ENCODE data around the gene KDM3B.

The KDM3B gene, protein sequence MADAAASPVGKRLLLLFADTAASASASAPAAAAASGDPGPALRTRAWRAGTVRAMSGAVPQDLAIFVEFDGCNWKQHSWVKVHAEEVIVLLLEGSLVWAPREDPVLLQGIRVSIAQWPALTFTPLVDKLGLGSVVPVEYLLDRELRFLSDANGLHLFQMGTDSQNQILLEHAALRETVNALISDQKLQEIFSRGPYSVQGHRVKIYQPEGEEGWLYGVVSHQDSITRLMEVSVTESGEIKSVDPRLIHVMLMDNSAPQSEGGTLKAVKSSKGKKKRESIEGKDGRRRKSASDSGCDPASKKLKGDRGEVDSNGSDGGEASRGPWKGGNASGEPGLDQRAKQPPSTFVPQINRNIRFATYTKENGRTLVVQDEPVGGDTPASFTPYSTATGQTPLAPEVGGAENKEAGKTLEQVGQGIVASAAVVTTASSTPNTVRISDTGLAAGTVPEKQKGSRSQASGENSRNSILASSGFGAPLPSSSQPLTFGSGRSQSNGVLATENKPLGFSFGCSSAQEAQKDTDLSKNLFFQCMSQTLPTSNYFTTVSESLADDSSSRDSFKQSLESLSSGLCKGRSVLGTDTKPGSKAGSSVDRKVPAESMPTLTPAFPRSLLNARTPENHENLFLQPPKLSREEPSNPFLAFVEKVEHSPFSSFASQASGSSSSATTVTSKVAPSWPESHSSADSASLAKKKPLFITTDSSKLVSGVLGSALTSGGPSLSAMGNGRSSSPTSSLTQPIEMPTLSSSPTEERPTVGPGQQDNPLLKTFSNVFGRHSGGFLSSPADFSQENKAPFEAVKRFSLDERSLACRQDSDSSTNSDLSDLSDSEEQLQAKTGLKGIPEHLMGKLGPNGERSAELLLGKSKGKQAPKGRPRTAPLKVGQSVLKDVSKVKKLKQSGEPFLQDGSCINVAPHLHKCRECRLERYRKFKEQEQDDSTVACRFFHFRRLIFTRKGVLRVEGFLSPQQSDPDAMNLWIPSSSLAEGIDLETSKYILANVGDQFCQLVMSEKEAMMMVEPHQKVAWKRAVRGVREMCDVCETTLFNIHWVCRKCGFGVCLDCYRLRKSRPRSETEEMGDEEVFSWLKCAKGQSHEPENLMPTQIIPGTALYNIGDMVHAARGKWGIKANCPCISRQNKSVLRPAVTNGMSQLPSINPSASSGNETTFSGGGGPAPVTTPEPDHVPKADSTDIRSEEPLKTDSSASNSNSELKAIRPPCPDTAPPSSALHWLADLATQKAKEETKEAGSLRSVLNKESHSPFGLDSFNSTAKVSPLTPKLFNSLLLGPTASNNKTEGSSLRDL (N-terminal part only)

DNA sequence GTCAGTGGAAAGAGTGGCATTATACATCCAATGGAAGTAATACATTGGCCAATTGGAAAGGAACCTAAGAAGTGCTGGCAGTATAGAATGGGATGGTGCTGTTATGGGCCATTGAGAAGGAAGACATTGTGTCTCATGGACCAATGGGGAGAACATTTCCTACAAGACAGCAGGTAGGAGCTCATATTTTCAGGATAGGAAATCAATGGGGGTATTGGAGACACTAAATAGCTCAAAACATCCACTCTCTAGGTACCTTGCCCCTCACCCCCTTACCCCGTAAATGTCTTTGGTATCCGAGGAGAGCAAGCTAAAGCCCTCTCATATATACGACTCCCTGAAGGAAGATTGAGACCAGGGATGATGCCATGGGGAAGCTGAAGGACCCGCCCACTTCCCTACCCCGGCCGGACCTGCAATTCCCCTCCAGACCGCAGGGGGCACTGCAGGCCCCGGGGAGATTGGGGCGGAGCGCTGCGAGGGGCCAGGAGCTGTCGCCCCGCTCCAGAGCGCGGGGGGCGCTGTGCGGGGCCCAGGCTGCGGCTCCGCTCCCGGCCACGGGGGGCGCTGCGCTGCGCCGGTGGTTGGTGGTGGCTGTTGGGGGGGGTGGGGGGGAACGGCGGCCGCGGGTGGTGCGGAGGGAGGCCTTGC, at the start of gene KDM3B:
KDM3B (plus strand) TSS at position 615 of the 651 bp plus-strand sequence. CDS start 111 bp downstream, outside the sequence.
- TF ChIP-seq GATA2 (IDR thresholded peaks at IDR 0.05; ENCODE audit: low read depth, low read length), result no peak
- no peak for TF ChIP-seq GATA3 (IDR thresholded peaks at IDR 0.05; ENCODE audit: low read depth, low read length)

DNA sequence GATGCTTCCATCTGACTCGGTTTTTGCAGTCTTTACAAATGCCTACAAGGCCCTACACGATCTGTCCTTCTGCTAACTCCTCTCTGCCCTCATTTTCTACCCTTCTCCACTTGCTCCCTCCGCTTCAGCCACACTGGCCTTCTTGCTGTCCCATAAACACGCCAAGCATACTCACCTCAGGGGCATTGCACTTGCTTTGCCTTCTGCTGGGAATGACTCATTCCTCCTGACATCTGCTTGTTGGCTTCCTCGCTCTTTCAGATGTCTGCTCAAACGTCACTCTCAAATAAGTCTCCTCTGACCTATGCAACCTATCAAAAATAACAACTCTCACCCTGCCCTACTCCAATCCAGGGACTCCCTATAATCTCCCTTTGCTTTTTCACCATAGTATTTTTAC, 49.1 kb upstream of the KDM3B start:
- TF ChIP-seq GATA2 (IDR thresholded peaks at IDR 0.05; ENCODE audit: low read depth, low read length) (no peak), GATA3 (IDR thresholded peaks at IDR 0.05; ENCODE audit: low read depth, low read length) (no peak)

DNA sequence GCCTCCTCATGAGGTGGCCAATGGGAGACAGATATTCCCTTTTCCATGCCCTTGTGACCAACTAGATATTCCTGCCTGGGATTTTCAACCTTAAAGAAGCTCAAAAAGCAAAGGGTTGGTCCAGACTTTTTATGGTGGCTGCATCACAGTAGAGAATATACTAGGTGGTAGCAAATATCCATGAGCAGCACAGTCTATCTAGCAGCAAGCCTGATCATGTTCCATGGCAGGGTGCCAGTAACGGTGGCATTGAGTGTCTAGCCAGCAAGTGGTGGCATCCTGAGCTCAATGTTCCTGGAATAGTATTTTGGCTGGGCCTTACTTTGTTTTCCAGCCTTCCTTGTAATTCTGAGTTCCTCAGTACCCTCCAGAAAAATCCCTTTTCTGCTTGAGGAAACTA, 46.7 kb upstream of the KDM3B start:
- no peak for TF ChIP-seq GATA2 (IDR thresholded peaks at IDR 0.05; ENCODE audit: low read depth, low read length)
- no peak for TF ChIP-seq GATA3 (IDR thresholded peaks at IDR 0.05; ENCODE audit: low read depth, low read length)

DNA sequence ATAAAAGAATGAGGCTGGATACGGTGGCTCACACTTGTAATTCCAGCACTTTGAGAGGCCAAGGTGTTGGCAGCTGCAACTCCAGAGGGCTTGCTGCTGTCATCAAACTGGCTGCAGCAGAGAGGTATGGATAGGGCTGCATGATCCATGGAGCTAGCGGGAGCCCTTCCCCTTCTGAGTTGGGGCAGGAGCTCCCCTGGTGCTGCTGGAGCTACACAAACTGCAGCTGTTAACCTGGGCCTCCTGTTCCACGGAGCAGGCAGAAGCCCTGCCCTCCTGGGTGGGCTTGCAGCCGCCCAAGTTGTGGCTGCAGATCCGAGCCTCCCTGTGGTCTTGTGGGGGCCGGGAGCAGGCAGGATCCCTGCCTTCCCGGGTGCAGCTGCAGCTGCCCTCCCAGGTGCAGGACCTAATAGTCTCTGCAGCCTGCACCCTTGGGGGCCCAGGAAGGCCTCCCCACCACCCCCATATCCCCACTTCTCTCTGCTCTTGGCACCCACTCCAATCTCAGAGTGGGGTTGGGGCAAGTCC, 36.7 kb upstream of the KDM3B start:
- TF ChIP-seq GATA3 (IDR thresholded peaks at IDR 0.05; ENCODE audit: low read depth, low read length), result no peak
- TF ChIP-seq GATA2 (IDR thresholded peaks at IDR 0.05; ENCODE audit: low read depth, low read length), result no peak

DNA sequence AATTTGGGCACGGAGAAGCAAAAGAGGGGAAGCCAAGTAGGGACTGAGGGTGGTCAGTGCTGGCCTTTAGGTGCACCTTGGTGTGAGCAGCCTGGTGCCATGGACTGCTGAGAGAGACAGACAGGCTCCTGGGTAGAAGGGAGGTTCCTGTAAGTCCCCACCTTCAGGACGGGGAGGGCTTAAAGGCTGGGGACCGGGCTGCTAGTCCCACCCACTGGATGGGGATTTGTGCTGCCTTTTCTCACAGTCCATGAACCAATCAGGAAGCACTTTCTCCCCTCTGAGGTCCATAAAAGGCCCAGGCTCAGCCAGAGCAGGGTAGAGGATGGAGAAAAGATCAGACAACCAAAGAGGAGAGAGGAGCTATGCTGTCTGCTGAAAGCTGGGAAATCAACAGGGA, 36.1 kb upstream of the KDM3B start:
- TF ChIP-seq GATA2 (IDR thresholded peaks at IDR 0.05; ENCODE audit: low read depth, low read length), result no peak
- TF ChIP-seq GATA3 (IDR thresholded peaks at IDR 0.05; ENCODE audit: low read depth, low read length), result no peak

DNA sequence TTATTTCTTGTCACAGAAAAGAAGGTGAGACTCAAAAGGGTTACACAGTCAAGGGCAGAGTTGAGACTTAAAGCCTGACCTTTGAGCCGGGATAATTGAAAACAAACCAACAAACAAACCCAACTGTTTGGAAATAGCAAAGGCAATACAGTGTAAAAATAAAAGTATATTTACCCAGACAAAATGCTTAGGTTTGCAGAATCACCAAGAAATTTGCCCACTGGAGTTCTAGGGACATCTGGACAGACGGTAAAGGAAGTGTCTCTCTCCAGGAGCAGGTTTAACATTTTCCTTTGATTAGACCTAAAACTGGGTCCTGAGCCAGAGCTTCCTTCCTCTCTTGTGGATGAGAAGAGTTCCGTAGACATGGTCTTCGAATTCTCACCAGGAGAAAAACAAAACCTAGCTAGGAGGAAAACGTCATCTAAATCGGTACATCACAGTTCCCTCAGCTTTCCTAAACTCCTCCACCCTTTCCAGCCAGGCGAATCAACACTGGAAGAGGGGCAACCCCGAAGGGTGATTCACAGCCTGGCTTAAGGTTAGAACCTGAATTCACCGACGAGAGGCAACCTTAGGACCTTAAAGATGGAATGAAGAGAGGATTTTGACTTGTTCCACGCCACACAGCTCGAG, 21.6 kb upstream of the KDM3B start:
- no peak for TF ChIP-seq GATA2 (IDR thresholded peaks at IDR 0.05; ENCODE audit: low read depth, low read length)
- no peak for TF ChIP-seq GATA3 (IDR thresholded peaks at IDR 0.05; ENCODE audit: low read depth, low read length)

DNA sequence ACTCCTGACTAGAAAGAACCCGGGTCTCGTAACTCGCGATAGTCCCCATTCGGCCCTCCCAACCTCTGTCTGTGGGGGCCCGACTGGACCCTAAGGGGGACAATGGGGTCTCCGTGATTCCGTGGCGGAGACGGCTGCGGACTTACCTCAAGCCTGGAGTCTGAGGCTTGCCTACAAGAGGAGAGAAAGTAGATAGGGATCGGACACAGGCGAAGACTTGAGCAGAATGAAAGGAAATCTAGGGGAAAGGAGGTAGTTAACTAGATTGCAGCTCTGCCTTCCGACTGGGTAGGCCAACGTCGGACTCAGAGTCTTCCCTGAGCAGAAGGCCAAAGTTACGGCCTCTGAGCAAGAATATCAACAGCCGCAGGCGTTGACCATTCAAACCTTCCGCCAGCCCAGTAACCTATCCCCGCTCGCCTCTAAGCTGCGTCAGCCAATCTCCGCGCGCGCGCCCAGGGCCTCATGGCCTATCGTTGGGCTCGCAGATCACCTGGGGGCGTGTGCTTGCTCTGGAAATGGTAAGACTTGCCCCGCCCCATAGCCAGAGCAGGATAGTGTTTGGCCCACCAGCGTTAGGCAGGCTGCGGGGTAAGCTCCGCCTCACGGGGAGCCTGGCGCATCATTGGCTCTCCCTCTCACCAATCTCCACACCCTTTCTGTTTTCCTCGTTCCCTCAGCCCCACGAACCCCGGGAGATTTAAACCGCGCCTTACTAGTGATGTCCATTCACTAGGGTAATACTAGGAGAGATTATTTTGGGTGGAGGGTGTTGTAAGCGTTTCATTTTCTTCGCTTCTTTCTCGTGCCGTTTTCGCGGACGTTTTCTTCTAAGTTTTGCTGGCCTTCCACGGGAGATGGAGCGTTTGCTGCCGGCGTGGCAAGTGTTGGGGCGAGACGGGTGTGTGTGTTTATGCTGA, 20.8 kb upstream of the KDM3B start, which contains the start of gene CDC25C:
CDC25C (minus strand) TSS at position 356 of the 920 bp plus-strand sequence. CDS start 624 bp downstream, outside the sequence.
- TF ChIP-seq GATA3 (IDR thresholded peaks at IDR 0.05; ENCODE audit: low read depth, low read length), result no peak
- TF ChIP-seq GATA2 (IDR thresholded peaks at IDR 0.05; ENCODE audit: low read depth, low read length), result no peak

DNA sequence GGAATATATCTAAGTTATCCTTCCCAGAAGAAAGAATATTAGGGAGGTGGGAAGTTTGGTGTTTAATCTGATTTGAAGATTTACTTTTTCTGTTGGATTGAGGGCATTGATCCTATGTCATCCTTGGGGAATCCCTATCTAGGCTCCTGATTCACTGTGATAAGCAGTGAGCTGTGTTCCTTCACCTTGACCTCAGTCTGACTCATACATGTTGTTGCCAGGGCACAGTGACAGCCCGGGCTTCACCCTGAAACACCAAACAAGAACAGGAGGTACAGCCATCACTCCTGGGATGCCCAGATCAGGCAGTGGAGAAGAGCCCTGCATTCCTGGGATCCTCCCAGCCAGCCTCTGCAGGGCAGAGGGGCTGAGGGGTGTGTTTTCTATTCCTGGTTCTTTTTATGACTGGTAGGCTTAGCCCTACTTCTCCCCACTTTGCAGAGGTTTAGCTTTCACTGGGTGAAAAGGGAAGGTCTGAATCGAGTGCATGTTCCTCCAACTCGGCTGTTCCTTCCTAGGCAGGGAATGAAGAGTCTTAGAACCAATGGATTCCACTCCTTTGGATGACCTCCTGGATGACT, 17.5 kb upstream of the KDM3B start:
- TF ChIP-seq GATA3 (IDR thresholded peaks at IDR 0.05; ENCODE audit: low read depth, low read length), result no peak

DNA sequence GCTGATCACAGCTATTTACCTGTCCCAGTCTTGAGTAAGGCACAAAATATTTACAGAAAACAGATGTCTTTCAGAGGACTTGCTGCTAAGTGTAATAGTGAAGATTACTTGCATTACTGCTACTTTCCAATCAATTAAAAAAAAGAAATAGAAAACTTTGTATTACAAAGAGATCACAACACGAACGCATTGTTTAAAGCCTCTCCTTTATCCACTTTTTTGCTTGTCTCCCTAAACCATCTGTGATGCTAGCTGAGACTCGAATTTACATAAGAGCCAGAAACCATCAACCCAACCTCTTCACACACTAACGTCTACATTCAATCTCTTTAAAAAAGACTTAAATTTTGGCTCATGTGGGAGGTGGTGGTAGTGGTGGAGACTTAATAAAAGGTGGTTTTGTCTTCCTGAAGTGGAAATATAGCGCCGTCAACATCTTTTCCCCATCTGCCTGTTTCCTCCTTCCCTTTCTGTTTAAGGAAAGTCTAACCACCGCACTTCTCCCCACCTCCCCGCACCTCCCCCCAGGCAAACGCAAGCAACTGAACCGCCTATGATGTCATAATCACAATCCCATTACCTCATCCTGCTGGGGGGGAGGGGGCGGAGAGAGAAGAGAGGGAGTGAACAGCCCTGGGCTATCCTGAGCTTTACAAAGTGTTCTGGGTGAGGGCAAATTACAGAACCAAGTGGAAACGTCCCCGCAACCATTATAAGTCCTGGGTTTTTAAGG, 15.4 kb upstream of the KDM3B start:
- TF ChIP-seq GATA2 (IDR thresholded peaks at IDR 0.05; ENCODE audit: low read depth, low read length), result no peak
- TF ChIP-seq GATA3 (IDR thresholded peaks at IDR 0.05; ENCODE audit: low read depth, low read length), result no peak

DNA sequence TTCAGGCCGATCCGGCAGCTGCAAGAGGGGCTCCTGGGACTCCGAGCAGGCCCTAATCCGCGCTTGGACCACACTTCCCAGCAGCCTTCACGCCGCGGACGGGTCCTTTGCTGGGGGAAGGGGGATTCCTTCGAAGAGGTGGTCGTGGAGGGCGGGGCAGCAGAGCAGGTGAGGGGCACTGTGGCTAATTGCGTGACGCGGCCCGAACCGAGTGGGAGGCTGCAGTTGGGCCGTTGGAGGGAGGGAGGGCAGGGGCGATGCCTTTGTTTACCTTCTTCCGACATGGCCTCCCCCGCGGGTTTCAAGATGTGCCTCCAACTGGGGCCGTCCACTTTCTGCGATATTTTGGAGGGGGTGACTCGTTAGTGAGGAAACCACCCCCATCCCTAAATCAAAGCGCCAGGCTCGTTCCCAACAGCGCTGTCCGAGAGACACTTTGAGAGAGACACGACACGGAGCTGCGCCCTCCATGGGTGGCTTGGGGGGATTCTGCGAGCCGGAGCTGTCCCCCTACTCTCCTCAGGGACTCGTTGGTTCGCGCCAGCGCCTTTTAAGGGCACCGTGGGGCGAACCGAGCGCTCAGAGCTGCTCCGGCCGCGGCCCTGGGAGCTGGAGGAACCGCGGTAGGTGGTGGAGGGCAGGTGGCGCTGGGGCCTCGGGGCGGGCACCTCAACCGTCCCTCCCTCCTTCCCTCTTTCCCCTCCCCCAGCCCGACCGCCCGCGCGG, 14.6 kb upstream of the KDM3B start, which contains the start of gene FAM53C:
FAM53C (plus strand) TSS at position 582 of the 726 bp plus-strand sequence. CDS start 3,070 bp downstream, outside the sequence.
- TF ChIP-seq GATA2 (IDR thresholded peaks at IDR 0.05; ENCODE audit: low read depth, low read length) (no peak), GATA3 (IDR thresholded peaks at IDR 0.05; ENCODE audit: low read depth, low read length) (no peak)
